ENCODE data around the gene KAT2B. TPM values are rescaled to one million over a fixed set of nuclear protein-coding genes. Genes with fewer than 3 reads are reported as not detected.

Gene KAT2B
- total RNA-seq, 2 experiments from 2014 or later = 129 to 134 TPM

GRCh38 chr3:20046556-20046955, 6.3 kb downstream of the KAT2B start:
- H3K36me3 Mint-ChIP-seq (ENCODE audit: low read depth) = peaks cover 67% of the 10 kb centered on the region
- no peaks in the 10 kb centered on the region for H3K9me3 Mint-ChIP-seq
- DNase-seq = no peak
- no peaks in the 10 kb centered on the region for H3K27me3 Mint-ChIP-seq
- no peak overlapping the region for H3K27ac Mint-ChIP-seq
- ChIA-PET CTCF (no interaction called here), POLR2A (interaction anchor here (7.8 kb wide), 1 partner anchor 138 kb away, joined by 119 read pairs; the partner anchor contains the start of gene SGO1)
- H3K4me1 Mint-ChIP-seq = peaks cover 84% of the 10 kb centered on the region
- H3K4me3 Mint-ChIP-seq = no peak overlapping the region

DNA sequence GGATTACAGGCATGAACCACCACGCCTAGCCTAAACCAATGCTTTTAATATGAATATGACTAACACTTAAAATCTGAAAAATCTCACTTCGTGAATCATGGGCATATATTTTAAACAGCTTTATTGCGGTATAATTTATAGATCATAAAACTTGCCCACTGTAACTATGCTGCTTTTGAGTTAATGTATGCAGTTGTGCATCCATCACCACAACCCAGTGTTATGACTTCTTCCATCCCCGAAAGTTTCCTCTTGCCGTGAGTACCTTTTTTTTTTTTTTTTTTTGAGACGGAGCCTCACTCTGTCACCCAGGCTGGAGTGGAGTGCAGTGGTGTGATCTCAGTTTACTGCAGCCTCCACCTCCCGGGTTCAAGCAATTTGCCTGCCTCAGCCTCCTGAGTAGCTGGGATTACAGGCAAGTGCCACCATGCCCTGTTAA, 7.1 kb downstream of the KAT2B start:
- H3K4me3 Mint-ChIP-seq = no peak overlapping the region
- no peaks in the 10 kb centered on the region for H3K9me3 Mint-ChIP-seq
- POLR2A ChIA-PET = no interaction called here
- peaks cover 63% of the 10 kb centered on the region for H3K36me3 Mint-ChIP-seq (ENCODE audit: low read depth)
- DNase-seq = no peak
- H3K4me1 Mint-ChIP-seq = peaks cover 84% of the 10 kb centered on the region
- CTCF ChIA-PET = no interaction called here
- peak overlapping the region; percentile 58 for H3K27ac Mint-ChIP-seq
- H3K27me3 Mint-ChIP-seq = no peaks in the 10 kb centered on the region

DNA sequence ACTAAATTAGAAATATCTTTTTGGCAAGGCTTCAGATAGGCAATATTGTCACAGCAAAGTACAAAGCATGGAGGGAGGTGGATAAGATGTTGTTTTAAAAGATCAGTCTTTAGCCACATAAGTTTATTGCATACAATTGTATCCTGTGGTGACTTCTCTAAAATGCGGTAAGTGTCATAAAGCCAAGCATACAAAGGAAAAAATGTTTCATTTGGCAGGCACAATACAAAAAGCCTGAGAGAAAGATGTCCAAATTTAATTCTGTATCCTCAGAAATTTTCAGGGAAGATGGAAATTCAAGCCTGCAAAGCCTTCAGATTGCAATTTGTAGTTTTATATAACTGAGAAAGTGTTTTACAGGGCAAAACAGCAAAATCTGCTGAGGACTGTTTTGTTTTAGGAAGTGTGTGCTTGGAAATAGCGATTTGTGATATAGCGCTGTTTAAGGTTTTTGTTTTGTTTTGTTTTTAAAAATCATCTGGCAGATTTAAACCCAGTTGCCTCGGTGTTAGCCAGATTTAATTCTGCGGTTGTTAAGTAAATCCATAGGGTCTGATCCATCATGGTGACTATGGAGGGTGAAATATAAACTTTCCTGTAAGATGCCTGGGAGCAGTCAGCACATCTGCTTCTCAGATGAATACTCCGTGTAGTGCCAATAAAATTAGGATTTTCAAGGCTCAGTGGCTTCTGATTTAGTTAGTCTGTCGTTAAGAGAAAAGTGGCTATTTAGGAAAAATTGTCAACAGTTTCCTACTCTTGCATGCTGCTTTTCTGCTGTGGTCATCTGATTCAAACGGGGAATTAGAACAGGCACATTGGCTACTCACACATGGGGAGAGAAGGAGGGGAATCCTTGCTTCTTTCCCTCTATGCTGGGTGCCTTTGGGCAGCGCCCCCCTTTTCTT, 8.0 kb downstream of the KAT2B start:
- Mint-ChIP-seq H3K36me3 (ENCODE audit: low read depth) (peaks cover 60% of the 10 kb centered on the region), H3K9me3 (no peaks in the 10 kb centered on the region), H3K4me3 (no peak overlapping the region), H3K27me3 (no peaks in the 10 kb centered on the region), H3K27ac (peak overlapping the region; percentile 1), H3K4me1 (peaks cover 82% of the 10 kb centered on the region)
- ChIA-PET POLR2A (no interaction called here), CTCF (no interaction called here)
- DNase-seq = no peak

- CTCF ChIA-PET = interaction anchor here (0.6 to 5.1 kb wide), 3 partner anchors 10 to 139 kb away, joined by 3 to 31 read pairs (median 4); partner anchors contain the start of gene KAT2B
- H3K27me3 Mint-ChIP-seq = no peaks in the 10 kb centered on the region
- no peak overlapping the region for H3K4me3 Mint-ChIP-seq
- peaks cover 59% of the 10 kb centered on the region for H3K4me1 Mint-ChIP-seq
- DNase-seq = no peak
- POLR2A ChIA-PET = interaction anchor here (1.0 to 8.2 kb wide), 3 partner anchors 8 to 52 kb away, joined by 3 to 139 read pairs (median 8); partner anchors contain the start of gene KAT2B
- H3K27ac Mint-ChIP-seq = peak overlapping the region; percentile 26
- H3K9me3 Mint-ChIP-seq = no peaks in the 10 kb centered on the region
- H3K36me3 Mint-ChIP-seq (ENCODE audit: low read depth) = peaks cover 40% of the 10 kb centered on the region
Observed at GRCh38 chr3:20051123-20051806, 11.0 kb downstream of the KAT2B start.

DNA sequence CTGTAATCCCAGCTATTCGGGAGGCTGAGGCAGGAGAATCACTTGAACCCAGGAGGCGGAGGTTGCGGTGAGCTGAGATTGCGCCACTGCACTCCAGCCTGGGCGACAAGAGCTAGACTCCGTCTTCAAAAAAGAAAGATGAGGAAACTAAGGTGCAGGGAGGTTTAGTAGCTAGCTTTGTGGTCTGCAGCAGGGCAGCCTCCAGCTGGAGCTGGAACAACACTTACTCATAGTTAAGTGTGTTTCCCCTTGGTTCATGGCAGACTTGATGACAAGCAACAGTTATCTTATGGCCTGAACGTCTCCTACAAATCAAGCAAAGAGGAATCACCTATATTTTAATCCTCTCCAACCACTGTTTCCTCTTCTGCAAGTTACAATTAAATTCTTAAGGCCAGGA, 12.6 kb downstream of the KAT2B start:
- Mint-ChIP-seq H3K4me1 (peaks cover 44% of the 10 kb centered on the region), H3K27ac (peak overlapping the region; percentile 74), H3K4me3 (no peak overlapping the region), H3K27me3 (no peaks in the 10 kb centered on the region), H3K36me3 (ENCODE audit: low read depth) (peaks cover 26% of the 10 kb centered on the region), H3K9me3 (no peaks in the 10 kb centered on the region)
- CTCF ChIA-PET = interaction anchor here (0.7 to 5.1 kb wide), 3 partner anchors 8 to 47 kb away, joined by 3 to 31 read pairs (median 3); partner anchors contain the start of gene KAT2B
- DNase-seq = no peak
- POLR2A ChIA-PET = interaction anchor here (1.0 to 9.3 kb wide), 3 partner anchors 10 to 133 kb away, joined by 4 to 139 read pairs (median 116); partner anchors contain the start of genes KAT2B and SGO1

- ChIA-PET POLR2A (interaction anchor here (0.9 to 9.3 kb wide), 6 partner anchors 12 to 131 kb away, joined by 3 to 139 read pairs (median 20); partner anchors contain the start of genes KAT2B, RAB5A and SGO1), CTCF (interaction anchor here (5.1 kb wide), 1 partner anchor 13 kb away, joined by 31 read pairs; the partner anchor contains the start of gene KAT2B)
- Mint-ChIP-seq H3K9me3 (no peaks in the 10 kb centered on the region), H3K4me1 (peaks cover 37% of the 10 kb centered on the region), H3K27me3 (no peaks in the 10 kb centered on the region), H3K4me3 (no peak overlapping the region), H3K27ac (no peak overlapping the region), H3K36me3 (ENCODE audit: low read depth) (peaks cover 19% of the 10 kb centered on the region)
- DNase-seq = peak; percentile 84
Observed at GRCh38 chr3:20054549-20054987, 14.3 kb downstream of the KAT2B start.

DNA sequence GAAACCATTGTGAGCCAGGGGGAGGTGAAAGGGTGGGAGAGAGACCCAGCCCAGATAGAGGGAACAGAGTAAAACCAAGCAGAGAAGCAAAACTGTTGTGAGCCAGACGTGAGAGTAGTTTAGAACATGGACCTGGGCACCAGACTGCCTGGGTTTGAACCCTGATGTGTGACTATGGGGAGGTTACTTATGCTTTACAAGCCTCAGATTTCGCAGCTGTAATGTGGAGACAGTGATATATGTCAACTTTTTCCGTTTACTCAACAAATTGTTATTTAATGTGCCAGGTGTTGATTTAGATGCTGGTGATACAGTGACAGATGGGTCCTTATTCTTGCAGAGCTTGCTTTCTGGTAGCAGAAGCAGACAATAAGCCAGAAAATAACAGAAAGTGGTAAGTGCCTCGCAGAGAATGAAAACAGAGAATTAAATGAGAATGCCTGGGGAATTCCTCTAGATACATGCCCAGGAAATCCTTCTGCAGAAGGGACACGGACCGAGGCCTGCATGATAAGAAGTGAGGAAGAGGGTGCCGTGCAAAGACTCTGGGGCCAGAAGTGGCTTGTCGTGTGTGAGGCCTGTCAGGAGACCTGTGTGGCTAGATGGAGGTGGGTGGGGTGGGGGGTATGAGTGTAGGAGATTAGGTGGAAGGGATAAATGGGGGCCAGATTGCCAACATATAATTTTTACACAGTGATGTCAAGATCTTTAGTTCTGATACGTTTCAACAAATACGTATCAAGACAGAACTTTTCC, 15.0 kb downstream of the KAT2B start:
- POLR2A ChIA-PET = interaction anchor here (0.9 to 9.3 kb wide), 5 partner anchors 12 to 130 kb away, joined by 3 to 139 read pairs (median 32); partner anchors contain the start of genes KAT2B, RAB5A and SGO1
- H3K36me3 Mint-ChIP-seq (ENCODE audit: low read depth) = peaks cover 23% of the 10 kb centered on the region
- H3K4me1 Mint-ChIP-seq = peaks cover 40% of the 10 kb centered on the region
- no peaks in the 10 kb centered on the region for H3K27me3 Mint-ChIP-seq
- CTCF ChIA-PET = interaction anchor here (5.1 kb wide), 1 partner anchor 13 kb away, joined by 31 read pairs; the partner anchor contains the start of gene KAT2B
- peaks cover 2% of the 10 kb centered on the region for H3K9me3 Mint-ChIP-seq
- H3K27ac Mint-ChIP-seq = no peak overlapping the region
- H3K4me3 Mint-ChIP-seq = no peak overlapping the region
- DNase-seq = peak; percentile 39

GRCh38 chr3:20055842-20056241, 15.6 kb downstream of the KAT2B start:
- ChIA-PET CTCF (interaction anchor here (5.1 kb wide), 1 partner anchor 14 kb away, joined by 31 read pairs; the partner anchor contains the start of gene KAT2B), POLR2A (interaction anchor here (1.9 to 9.3 kb wide), 4 partner anchors 13 to 129 kb away, joined by 7 to 139 read pairs (median 74); partner anchors contain the start of genes KAT2B, RAB5A and SGO1)
- Mint-ChIP-seq H3K9me3 (peaks cover 2% of the 10 kb centered on the region), H3K27ac (no peak overlapping the region), H3K4me3 (no peak overlapping the region), H3K36me3 (ENCODE audit: low read depth) (peaks cover 24% of the 10 kb centered on the region), H3K4me1 (peaks cover 42% of the 10 kb centered on the region), H3K27me3 (no peaks in the 10 kb centered on the region)
- DNase-seq = no peak

- Mint-ChIP-seq H3K27ac (no peak overlapping the region), H3K27me3 (no peaks in the 10 kb centered on the region), H3K36me3 (ENCODE audit: low read depth) (peaks cover 26% of the 10 kb centered on the region), H3K9me3 (peaks cover 2% of the 10 kb centered on the region), H3K4me3 (no peak overlapping the region), H3K4me1 (peaks cover 39% of the 10 kb centered on the region)
- peak; percentile 45 for DNase-seq
- CTCF ChIA-PET = interaction anchor here (0.9 to 1.2 kb wide), 3 partner anchors 12 to 47 kb away, joined by 3 to 11 read pairs (median 5); partner anchors contain the start of gene KAT2B
- POLR2A ChIA-PET = interaction anchor here (0.8 to 9.3 kb wide), 7 partner anchors 14 to 128 kb away, joined by 3 to 139 read pairs (median 5); partner anchors contain the start of genes KAT2B and SGO1
Observed at GRCh38 chr3:20056725-20057611, 16.7 kb downstream of the KAT2B start.

- Mint-ChIP-seq H3K4me1 (peaks cover 38% of the 10 kb centered on the region), H3K27me3 (no peaks in the 10 kb centered on the region), H3K4me3 (no peak overlapping the region), H3K27ac (no peak overlapping the region), H3K9me3 (peaks cover 2% of the 10 kb centered on the region), H3K36me3 (ENCODE audit: low read depth) (peaks cover 21% of the 10 kb centered on the region)
- ChIA-PET POLR2A (interaction anchor here (0.8 to 9.3 kb wide), 7 partner anchors 15 to 127 kb away, joined by 3 to 139 read pairs (median 5); partner anchors contain the start of genes KAT2B and SGO1), CTCF (interaction anchor here (0.9 to 1.2 kb wide), 3 partner anchors 11 to 47 kb away, joined by 3 to 11 read pairs (median 5); partner anchors contain the start of gene KAT2B)
- DNase-seq = no peak
Observed at GRCh38 chr3:20057612-20058180, 17.4 kb downstream of the KAT2B start.

DNA sequence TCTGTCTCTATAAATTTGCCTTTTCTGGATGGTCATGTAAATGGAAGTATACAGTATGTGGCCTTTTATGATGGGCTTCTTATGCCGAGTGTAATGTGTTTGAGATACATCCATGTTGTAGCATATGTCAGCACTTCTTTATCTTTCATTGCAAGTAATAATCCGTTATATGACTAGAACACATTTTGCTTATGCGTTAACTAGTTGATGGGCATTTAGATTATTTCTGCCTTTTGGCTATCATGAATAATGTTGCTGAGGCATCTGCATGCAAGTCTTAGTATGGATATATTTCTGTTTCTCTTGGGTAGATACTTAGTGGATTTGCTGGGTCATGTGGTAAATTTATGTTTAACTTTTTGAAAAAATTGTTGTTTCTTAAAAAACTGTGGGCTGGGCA, 19.7 kb downstream of the KAT2B start:
- no peak for DNase-seq
- CTCF ChIA-PET = no interaction called here
- H3K4me3 Mint-ChIP-seq = no peak overlapping the region

More for the DNA sequence above, 19.7 kb downstream of the KAT2B start:
- POLR2A ChIA-PET = interaction anchor here (0.9 to 9.3 kb wide), 5 partner anchors 17 to 113 kb away, joined by 3 to 116 read pairs (median 4); partner anchors contain the start of genes KAT2B and RAB5A
- peak overlapping the region; percentile 54 for H3K27ac Mint-ChIP-seq
- H3K36me3 Mint-ChIP-seq (ENCODE audit: low read depth) = peaks cover 26% of the 10 kb centered on the region
- H3K9me3 Mint-ChIP-seq = peaks cover 2% of the 10 kb centered on the region
- H3K4me1 Mint-ChIP-seq = peaks cover 49% of the 10 kb centered on the region
- no peaks in the 10 kb centered on the region for H3K27me3 Mint-ChIP-seq

Data from activated CD4-positive, alpha-beta memory T cell treated with anti-CD3 and anti-CD28 coated beads, Interleukin-2, amount 10 ng/mL, durations not matched to agents 7 days and 5 days (primary cell).